Neuronal stem cell (in vitro differentiated cells): ENCODE results near the gene RRP7A.
A peak's percentile ranks its signal among the peaks of the same experiment; 100 is the strongest.
"Not testable (repeated sequence)": the region's sequence is repeated elsewhere in the genome, so short reads cannot be mapped to it uniquely, and the experiment has no call there.

ENCODE experiments used
- DNase-seq: peaks from one replicate; pipeline ENCODE4 v3.0.0-alpha.2; 2013; ENCODE audit warnings: low spot score
- H2AFZ ChIP-seq: one replicate; pipeline ENCODE4 v1.6.1; 2013; ENCODE audit warnings: mild to moderate bottlenecking, low read length, inconsistent platforms
- H2AK5ac ChIP-seq: 2 replicates; pipeline ENCODE4 v1.6.1; 2013; ENCODE audit warnings: low read depth, mild to moderate bottlenecking, inconsistent platforms, low read length, moderate library complexity, mixed read lengths
- H2BK120ac ChIP-seq: 2 replicates; pipeline ENCODE4 v1.6.1; 2013; ENCODE audit warnings: low read depth, mild to moderate bottlenecking, inconsistent platforms, low read length, moderate library complexity, mixed read lengths
- H2BK12ac ChIP-seq: one replicate; pipeline ENCODE4 v1.6.1; 2013; ENCODE audit warnings: low read length, inconsistent platforms
- H2BK15ac ChIP-seq: 2 replicates; pipeline ENCODE4 v1.6.1; 2013; ENCODE audit warnings: mild to moderate bottlenecking, low read length, inconsistent platforms, mixed read lengths
- H2BK5ac ChIP-seq: one replicate; pipeline ENCODE4 v1.6.1; 2013; ENCODE audit warnings: inconsistent platforms, mild to moderate bottlenecking, low read length, moderate library complexity
- H3K14ac ChIP-seq: one replicate; pipeline ENCODE4 v1.6.1; 2013; ENCODE audit warnings: low read length, inconsistent platforms
- H3K18ac ChIP-seq: 2 replicates; pipeline ENCODE4 v1.6.1; 2013; ENCODE audit warnings: low read length, inconsistent platforms
- H3K23ac ChIP-seq: 2 replicates; pipeline ENCODE4 v1.6.1; 2013; ENCODE audit warnings: low read depth, mild to moderate bottlenecking, mixed read lengths, low read length, inconsistent platforms; ENCODE audit not compliant: poor library complexity
- H3K27ac ChIP-seq: replicated peaks from 3 replicates; pipeline ENCODE4 v1.5.1; 2013; ENCODE audit warnings: low read length, inconsistent platforms
- H3K27me3 ChIP-seq, 3 experiments: 2 replicates each; pipeline ENCODE4 v1.6.1; 2013; ENCODE audit warnings: low read length in 3 of 3, mild to moderate bottlenecking in 2 of 3, inconsistent platforms in 1 of 3, low read depth in 1 of 3, mixed read lengths in 1 of 3, moderate library complexity in 1 of 3; ENCODE audit not compliant: control insufficient read depth in 3 of 3, insufficient read depth in 3 of 3
- H3K36me3 ChIP-seq, 2 donors: replicated peaks in 1 of 2; 2 replicates each; pipeline ENCODE4 v1.6.1; 2013; ENCODE audit warnings: low read length in 2 of 2; ENCODE audit not compliant: control insufficient read depth in 2 of 2, insufficient read depth in 2 of 2
- H3K4ac ChIP-seq: 2 replicates; pipeline ENCODE4 v1.6.1; 2013; ENCODE audit warnings: inconsistent platforms, mild to moderate bottlenecking, low read length, moderate library complexity
- H3K4me1 ChIP-seq, 2 donors: 1 replicate in 1 of 2; 2 replicates in 1 of 2; pipeline ENCODE4 v1.6.1; 2013; ENCODE audit warnings: low read length in 2 of 2, low read depth in 1 of 2; ENCODE audit not compliant: control insufficient read depth in 2 of 2, insufficient read depth in 1 of 2
- H3K4me2 ChIP-seq: one replicate; pipeline ENCODE4 v1.6.1; 2013; ENCODE audit warnings: mild to moderate bottlenecking, low read length, inconsistent platforms; ENCODE audit not compliant: insufficient read depth, poor library complexity, severe bottlenecking
- H3K4me3 ChIP-seq, 2 donors: 2 replicates each; pipeline ENCODE4 v1.5.1; 2013; ENCODE audit warnings: low read length in 2 of 2, mild to moderate bottlenecking in 2 of 2, inconsistent platforms in 1 of 2, moderate library complexity in 1 of 2
- H3K79me1 ChIP-seq: one replicate; pipeline ENCODE4 v1.6.1; 2013; ENCODE audit warnings: low read depth, mild to moderate bottlenecking, inconsistent platforms, low read length, moderate library complexity
- H3K9ac ChIP-seq: one replicate; pipeline ENCODE4 v1.6.1; 2013; ENCODE audit warnings: mild to moderate bottlenecking, low read depth, low read length, inconsistent platforms; ENCODE audit not compliant: poor library complexity
- H3K9me3 ChIP-seq, 2 donors: replicated peaks in 1 of 2; 2 replicates each; pipeline versions ENCODE3 to v1.6.1; 2013; ENCODE audit warnings: low read length in 2 of 2, mild to moderate bottlenecking in 2 of 2, inconsistent platforms in 1 of 2, low read depth in 1 of 2, mixed read lengths in 1 of 2, moderate library complexity in 1 of 2; ENCODE audit not compliant: control insufficient read depth in 2 of 2, insufficient read depth in 1 of 2
- H4K8ac ChIP-seq: one replicate; pipeline ENCODE4 v1.6.1; 2013; ENCODE audit warnings: low read depth, mild to moderate bottlenecking, inconsistent platforms, low read length, moderate library complexity
- H4K91ac ChIP-seq: one replicate; pipeline ENCODE4 v1.6.1; 2013; ENCODE audit warnings: low read length, low read depth, mild to moderate bottlenecking, inconsistent platforms; ENCODE audit not compliant: poor library complexity
- WGBS, 2 donors: extraction: QIAGEN DNeasy Blood & Tissue Kit; methylation state at CpG; one replicate each; pipeline ENCODE4 v1.1.7; 2013; ENCODE audit warnings: missing lambda C conversion rate in 2 of 2, mixed read lengths in 1 of 2; ENCODE audit not compliant: insufficient read length in 2 of 2, insufficient replicate concordance in 1 of 2; ENCODE audit errors: extremely low coverage in 2 of 2; 5-methylcytosine and 5-hydroxymethylcytosine counted together

RRP7A gene

DNA sequence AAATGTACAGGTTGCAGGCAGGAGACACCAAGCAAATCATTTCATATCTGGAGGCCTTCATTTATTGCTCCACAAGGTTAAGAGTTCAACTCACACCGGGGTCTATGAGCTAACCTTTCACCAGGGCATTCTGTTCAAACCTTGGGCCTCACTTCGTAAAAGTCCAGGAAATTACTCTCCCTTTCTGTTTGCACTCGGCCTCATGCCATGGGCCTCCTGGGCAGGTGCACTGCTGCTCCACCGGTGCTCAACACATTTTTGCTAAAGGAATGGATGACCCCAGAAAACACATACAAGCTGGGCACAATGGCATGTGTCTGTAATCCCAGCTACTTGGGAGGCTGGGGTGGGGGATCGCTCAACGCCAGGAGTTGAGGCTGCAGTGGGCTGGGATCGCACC, 16.6 kb upstream of the RRP7A start:
- no peak overlapping the region for H3K27ac ChIP-seq
- H3K79me1 ChIP-seq, result no peaks in the 10 kb centered on the region
- H4K8ac ChIP-seq, result no peak overlapping the region
- peaks cover 0 to 9% of the 10 kb centered on the region in 2 donors for H3K4me1 ChIP-seq
- no CpG with 5 or more reads among the region's 7 CpGs for WGBS, 2 donors
- H3K9me3 ChIP-seq, result no peaks in the 10 kb centered on the region
- H2AFZ ChIP-seq, result no peak overlapping the region
- H3K14ac ChIP-seq, result no peak overlapping the region
- H3K18ac ChIP-seq, result no peak overlapping the region
- no peak overlapping the region for H2BK15ac ChIP-seq
- H3K9ac ChIP-seq, result no peak overlapping the region
- no peak overlapping the region for H2BK12ac ChIP-seq
- H2BK120ac ChIP-seq, result no peak overlapping the region
- no peaks in the 10 kb centered on the region for H3K36me3 ChIP-seq
- DNase-seq, result no peak
- H3K27me3 ChIP-seq, result no peaks in the 10 kb centered on the region
- H2AK5ac ChIP-seq, result no peak overlapping the region
- no peak overlapping the region for H4K91ac ChIP-seq
- H3K4ac ChIP-seq, result no peak overlapping the region
- no peak overlapping the region for H3K4me3 ChIP-seq
- H3K23ac ChIP-seq, result peak overlapping the region; percentile 55
- no peak overlapping the region for H3K4me2 ChIP-seq
- H2BK5ac ChIP-seq, result no peak overlapping the region

DNA sequence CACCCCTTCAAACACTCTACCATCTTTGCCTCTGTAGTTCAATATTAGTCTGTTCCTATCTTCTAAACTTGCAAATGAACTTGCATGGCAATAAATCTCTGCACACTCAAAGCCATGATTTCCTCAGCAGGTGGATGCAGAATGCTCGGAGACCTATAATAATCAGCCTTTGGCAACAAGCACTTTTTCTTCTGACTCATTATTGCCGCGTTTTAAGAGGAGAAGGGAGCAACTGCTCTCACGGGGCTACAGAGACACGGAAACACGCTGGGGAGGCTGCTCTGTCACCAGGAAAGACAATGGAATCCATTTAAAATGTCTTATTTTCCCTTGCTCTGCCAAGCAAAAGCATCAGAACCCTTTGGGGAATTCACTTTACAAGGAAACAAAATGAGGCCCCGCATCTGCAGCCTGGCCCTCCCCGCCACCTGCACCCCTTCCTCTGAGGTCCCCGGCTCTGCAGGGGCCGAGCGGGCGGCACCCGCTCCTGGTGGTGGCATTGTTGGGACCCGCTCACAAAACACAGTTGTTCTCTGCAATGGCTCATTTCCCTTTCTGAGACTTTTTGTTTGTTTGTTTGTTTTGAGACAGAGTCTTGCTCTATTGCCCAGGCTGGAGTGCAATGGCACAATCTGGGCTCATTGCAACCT, 15.6 kb upstream of the RRP7A start:
- H3K79me1 ChIP-seq, H3K36me3 ChIP-seq, H3K4me3 ChIP-seq, H3K9ac ChIP-seq, H3K27me3 ChIP-seq, H2BK15ac ChIP-seq, H2BK120ac ChIP-seq, H2AFZ ChIP-seq, H3K18ac ChIP-seq, H2AK5ac ChIP-seq, H3K14ac ChIP-seq, H4K8ac ChIP-seq, H3K23ac ChIP-seq, H3K4ac ChIP-seq, H3K4me1 ChIP-seq, DNase-seq, H3K27ac ChIP-seq, H3K4me2 ChIP-seq, H2BK12ac ChIP-seq, H4K91ac ChIP-seq, H3K9me3 ChIP-seq, H2BK5ac ChIP-seq: not testable (repeated sequence)
- no CpG with 5 or more reads among the region's 14 CpGs for whole genome bisulfite sequencing, 2 donors

DNA sequence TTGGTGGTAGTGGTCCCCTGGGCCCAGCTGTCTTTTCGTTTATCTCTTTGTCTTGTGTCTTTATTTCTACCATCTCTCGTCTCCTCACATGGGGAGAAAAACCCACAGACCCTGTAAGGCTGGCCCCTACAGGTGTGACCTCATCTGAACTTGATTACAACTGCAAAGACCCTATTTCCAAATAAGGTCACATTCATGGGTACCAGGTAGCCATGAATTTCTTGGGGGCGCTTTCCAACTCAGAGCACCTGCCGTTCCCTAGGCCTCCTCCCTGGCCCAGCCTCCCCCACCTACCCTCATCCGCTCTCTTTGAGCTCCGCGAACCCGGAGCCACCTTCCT, 14.0 kb upstream of the RRP7A start:
- Histone ChIP-seq H3K27ac (no peak overlapping the region), H4K91ac (no peak overlapping the region), H3K9me3 (no peaks in the 10 kb centered on the region), H4K8ac (no peak overlapping the region), H3K9ac (peak overlapping the region; percentile 44), H3K14ac (no peak overlapping the region), H2BK15ac (no peak overlapping the region), H3K4me3 (no peak overlapping the region), H3K18ac (no peak overlapping the region), H3K79me1 (no peaks in the 10 kb centered on the region), H2AFZ (peak overlapping the region; percentile 69), H3K4ac (no peak overlapping the region), H3K36me3 (no peaks in the 10 kb centered on the region), H2BK5ac (no peak overlapping the region), H2BK12ac (no peak overlapping the region), H2BK120ac (no peak overlapping the region), H3K23ac (no peak overlapping the region), H2AK5ac (no peak overlapping the region), H3K4me2 (no peak overlapping the region), H3K27me3 (peaks cover 0 to 7% (median 0%) of the 10 kb centered on the region in 3 experiments), H3K4me1 (peaks cover 0 to 9% of the 10 kb centered on the region in 2 donors)
- no peak for DNase-seq
- WGBS, 2 donors, result no CpG with 5 or more reads among the region's 8 CpGs

DNA sequence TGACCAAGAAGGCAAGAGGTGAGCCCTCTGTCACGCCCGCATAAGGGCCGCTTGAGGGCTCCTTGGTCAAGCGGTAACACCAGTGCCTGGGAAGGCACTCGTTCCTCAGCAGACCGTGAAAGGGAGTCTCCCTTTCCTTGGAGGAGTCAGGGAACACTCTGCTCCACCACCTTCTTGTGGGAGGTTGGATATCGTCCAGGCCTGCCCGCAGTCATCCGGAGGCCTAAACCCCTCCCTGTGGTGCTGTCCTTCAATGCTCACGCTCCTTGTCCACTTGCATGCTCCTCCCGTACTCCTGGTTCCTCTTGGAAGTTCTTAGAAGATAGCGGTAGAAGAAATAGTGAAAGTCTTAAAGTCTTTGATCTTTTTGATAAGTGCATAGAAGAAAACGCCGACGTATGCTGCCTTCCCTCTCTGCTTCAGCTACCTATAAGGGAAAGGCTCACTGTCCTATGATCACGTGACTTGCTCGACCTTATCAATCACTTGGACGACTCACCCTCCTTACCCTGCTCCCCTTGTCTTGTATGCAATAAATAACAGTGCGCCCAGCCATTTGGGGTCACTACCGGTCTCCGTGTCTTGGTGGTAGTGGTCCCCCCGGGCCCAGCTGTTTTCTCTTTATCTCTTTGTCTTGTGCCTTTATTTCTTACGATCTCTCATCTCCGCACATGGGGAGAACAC, 11.9 kb upstream of the RRP7A start:
- not testable (repeated sequence) for H3K27ac ChIP-seq, H3K4me2 ChIP-seq, H3K23ac ChIP-seq, H2AK5ac ChIP-seq, H2AFZ ChIP-seq, H3K4ac ChIP-seq, H4K8ac ChIP-seq, H3K4me1 ChIP-seq, H3K9me3 ChIP-seq, H3K36me3 ChIP-seq, DNase-seq, H3K14ac ChIP-seq, H2BK5ac ChIP-seq, H4K91ac ChIP-seq, H3K9ac ChIP-seq, H3K79me1 ChIP-seq, H2BK120ac ChIP-seq, H3K18ac ChIP-seq, H2BK12ac ChIP-seq, H3K4me3 ChIP-seq, H2BK15ac ChIP-seq
- WGBS, 2 donors, result no CpG with 5 or more reads among the region's 24 CpGs
- peaks cover 0 to 12% (median 0%) of the 10 kb centered on the region in 3 experiments for H3K27me3 ChIP-seq
